GM23248 (cell line): ENCODE measurements around the gene PARP16.

ENCODE experiments used
- EZH2 ChIP-seq: fragments of 200-600 bp; sonication (generic); IDR thresholded peaks from 2 replicates; pipeline ENCODE4 v1.6.1; 2018; ENCODE audit warnings: antibody characterized with exemption, mild to moderate bottlenecking; ENCODE audit not compliant: insufficient read depth, poor library complexity, severe bottlenecking
- EZH2phosphoT487 ChIP-seq: fragments of 200-600 bp; sonication (generic); IDR thresholded peaks from 2 replicates; pipeline ENCODE4 v1.6.1; 2018; ENCODE audit warnings: antibody characterized with exemption, moderate library complexity, mild to moderate bottlenecking, low read depth; ENCODE audit not compliant: insufficient read depth

- TF ChIP-seq EZH2: no peak
- no peak for TF ChIP-seq EZH2phosphoT487
Observed at GRCh38 chr15:65327651-65328393, 41.1 kb upstream of the PARP16 start.
